ENCODE data around the gene CFAP90.

- no peak for TF ChIP-seq CTCF (IDR thresholded peaks at IDR 0.05)
- no peak for TF ChIP-seq EP300 (IDR thresholded peaks at IDR 0.05)
- TF ChIP-seq POLR2A (IDR thresholded peaks at IDR 0.05) = no peak
- no peak for TF ChIP-seq POLR2AphosphoS5 (IDR thresholded peaks at IDR 0.05)
Observed at GRCh38 chr5:7844901-7845300, 6.0 kb downstream of the CFAP90 start.

Data from sigmoid colon (tissue), 4 donors.